Activated naive CD8-positive, alpha-beta T cell treated with anti-CD3 and anti-CD28 coated beads for 36 hours (primary cell): ENCODE results near the gene BARD1. TPM values are rescaled to one million over a fixed set of nuclear protein-coding genes. Genes with fewer than 3 reads are reported as not detected.
"Not testable (repeated sequence)": the region's sequence is repeated elsewhere in the genome, so short reads cannot be mapped to it uniquely, and the experiment has no call there.

Source experiments
- DNase-seq: peaks from one replicate; pipeline ENCODE4 v3.0.0; 2021
- H3K27ac Mint-ChIP-seq: one replicate; pipeline ENCODE4 v1.8.0; 2022; ENCODE audit warnings: mild to moderate bottlenecking, moderate library complexity, mixed read lengths
- H3K27me3 Mint-ChIP-seq: one replicate; pipeline ENCODE4 v1.8.0; 2022; ENCODE audit warnings: mild to moderate bottlenecking, mixed read lengths
- H3K36me3 Mint-ChIP-seq: one replicate; pipeline ENCODE4 v1.8.0; 2021; ENCODE audit warnings: mild to moderate bottlenecking, mixed read lengths
- H3K4me1 Mint-ChIP-seq: one replicate; pipeline ENCODE4 v1.8.0; 2021; ENCODE audit warnings: mixed read lengths
- H3K4me3 Mint-ChIP-seq: one replicate; pipeline ENCODE4 v1.8.0; 2022; ENCODE audit warnings: mild to moderate bottlenecking, moderate library complexity, mixed read lengths
- H3K9me3 Mint-ChIP-seq: one replicate; pipeline ENCODE4 v1.8.0; 2022; ENCODE audit warnings: mixed read lengths
- total RNA-seq, 2 experiments: library from RNA; stranded (reverse); gene quantifications; one replicate each; pipeline ENCODE4 v1.2.3, GENCODE V29; 2021

BARD1 gene
- total RNA-seq, 2 experiments from 2014 or later: 21.8 to 22.3 TPM

GRCh38 chr2:214724741-214725140 is 84.7 kb downstream of the BARD1 start:
- H3K4me1 Mint-ChIP-seq: no peaks in the 10 kb centered on the region
- peaks cover 11% of the 10 kb centered on the region for H3K9me3 Mint-ChIP-seq
- H3K27ac Mint-ChIP-seq: no peak overlapping the region
- no peaks in the 10 kb centered on the region for H3K27me3 Mint-ChIP-seq
- H3K4me3 Mint-ChIP-seq: no peak overlapping the region
- no peak for DNase-seq
- peaks cover 69% of the 10 kb centered on the region for H3K36me3 Mint-ChIP-seq

- H3K4me1 Mint-ChIP-seq, H3K4me3 Mint-ChIP-seq, H3K27me3 Mint-ChIP-seq, DNase-seq, H3K27ac Mint-ChIP-seq: not testable (repeated sequence)
- Mint-ChIP-seq H3K36me3 (peaks cover 50% of the 10 kb centered on the region), H3K9me3 (peaks cover 11% of the 10 kb centered on the region)
Measured at GRCh38 chr2:214717837-214718236, 91.6 kb downstream of the BARD1 start.

- no peak overlapping the region for H3K27ac Mint-ChIP-seq
Measured at GRCh38 chr2:214716811-214717560, 92.5 kb downstream of the BARD1 start.

DNA sequence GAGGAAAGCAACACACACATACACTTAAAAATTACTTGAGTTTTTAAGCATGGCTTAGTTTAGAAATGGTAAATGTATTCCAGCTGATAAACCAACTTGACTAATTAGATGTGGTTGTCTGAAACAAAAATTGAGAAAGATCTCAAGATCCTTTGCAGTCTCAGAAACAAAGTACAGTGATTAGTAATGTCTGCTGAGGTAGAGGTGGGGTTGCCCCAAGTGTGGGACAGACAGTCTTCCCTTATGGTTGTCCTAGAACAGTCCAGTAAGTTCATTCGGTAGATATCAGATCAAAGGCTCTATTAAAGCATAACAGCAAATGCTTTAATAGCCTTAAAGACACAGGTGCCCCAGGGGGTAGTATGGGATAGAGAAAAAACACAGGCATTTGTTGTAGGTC is 94.5 kb downstream of the BARD1 start:
- peaks cover 29% of the 10 kb centered on the region for H3K36me3 Mint-ChIP-seq
- H3K4me3 Mint-ChIP-seq: no peak overlapping the region
- no peak overlapping the region for H3K27ac Mint-ChIP-seq
- no peak for DNase-seq
- H3K4me1 Mint-ChIP-seq: no peaks in the 10 kb centered on the region
- H3K27me3 Mint-ChIP-seq: no peaks in the 10 kb centered on the region
- peaks cover 3% of the 10 kb centered on the region for H3K9me3 Mint-ChIP-seq

More at GRCh38 chr2:214716811-214717560, 92.5 kb downstream of the BARD1 start:
- H3K4me3 Mint-ChIP-seq: no peak overlapping the region
- H3K9me3 Mint-ChIP-seq: peaks cover 11% of the 10 kb centered on the region
- DNase-seq: no peak
- no peaks in the 10 kb centered on the region for H3K27me3 Mint-ChIP-seq
- H3K36me3 Mint-ChIP-seq: peaks cover 47% of the 10 kb centered on the region
- H3K4me1 Mint-ChIP-seq: no peaks in the 10 kb centered on the region

- Mint-ChIP-seq H3K27me3 (no peaks in the 10 kb centered on the region), H3K36me3 (peaks cover 14% of the 10 kb centered on the region), H3K9me3 (peaks cover under 1% of the 10 kb centered on the region), H3K4me3 (no peak overlapping the region), H3K27ac (no peak overlapping the region), H3K4me1 (no peaks in the 10 kb centered on the region)
- DNase-seq: no peak
Measured at GRCh38 chr2:214713080-214713830, 96.2 kb downstream of the BARD1 start.

DNA sequence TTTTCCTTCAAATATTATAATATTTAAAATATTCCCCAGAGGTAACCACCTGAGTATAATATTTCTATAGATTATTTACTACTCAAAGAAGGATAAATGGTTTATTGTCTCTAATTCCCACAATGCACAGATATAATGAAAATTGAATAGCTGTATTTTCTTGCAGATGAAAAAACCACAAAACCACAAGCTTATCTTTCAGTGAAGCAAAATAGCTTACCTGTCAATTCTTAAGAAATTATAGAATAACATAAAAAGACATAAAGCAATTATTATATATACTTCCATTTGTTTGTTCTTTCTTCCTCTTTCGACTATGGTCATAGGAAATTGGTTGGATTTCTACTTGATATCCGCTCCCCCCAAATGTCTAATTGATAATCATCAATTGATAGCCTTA is 98.8 kb downstream of the BARD1 start:
- Mint-ChIP-seq H3K4me1 (peaks cover 2% of the 10 kb centered on the region), H3K9me3 (no peaks in the 10 kb centered on the region), H3K27me3 (no peaks in the 10 kb centered on the region), H3K4me3 (no peak overlapping the region), H3K36me3 (no peaks in the 10 kb centered on the region), H3K27ac (no peak overlapping the region)
- no peak for DNase-seq

- Mint-ChIP-seq H3K4me3 (no peak overlapping the region), H3K27me3 (no peaks in the 10 kb centered on the region), H3K9me3 (no peaks in the 10 kb centered on the region), H3K4me1 (peaks cover 2% of the 10 kb centered on the region), H3K36me3 (no peaks in the 10 kb centered on the region), H3K27ac (no peak overlapping the region)
- no peak for DNase-seq
Measured at GRCh38 chr2:214706986-214707385, 102.5 kb downstream of the BARD1 start.

DNA sequence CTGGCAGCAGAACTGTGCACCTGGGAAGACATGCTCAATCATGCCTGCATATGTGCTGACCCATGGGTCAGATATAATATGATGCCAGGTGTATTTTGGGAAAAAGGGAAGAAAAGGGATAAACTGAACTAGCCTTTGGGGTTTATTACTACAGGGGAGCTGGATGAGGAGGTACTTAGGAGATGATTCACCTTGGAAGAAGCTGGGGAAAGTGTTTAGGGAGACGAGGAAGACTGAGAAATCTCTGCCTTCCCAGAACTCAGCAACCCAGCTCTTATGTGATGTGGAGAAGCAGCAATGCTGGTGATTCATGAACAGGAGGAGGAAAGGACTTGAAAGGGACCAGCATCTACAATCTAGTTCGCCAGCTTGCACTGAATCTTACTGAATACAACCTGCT is 110.2 kb downstream of the BARD1 start:
- Mint-ChIP-seq H3K4me3 (no peak overlapping the region), H3K4me1 (no peaks in the 10 kb centered on the region), H3K9me3 (peaks cover 9% of the 10 kb centered on the region), H3K36me3 (peaks cover 1% of the 10 kb centered on the region), H3K27me3 (peaks cover 4% of the 10 kb centered on the region), H3K27ac (no peak overlapping the region)
- no peak for DNase-seq

DNA sequence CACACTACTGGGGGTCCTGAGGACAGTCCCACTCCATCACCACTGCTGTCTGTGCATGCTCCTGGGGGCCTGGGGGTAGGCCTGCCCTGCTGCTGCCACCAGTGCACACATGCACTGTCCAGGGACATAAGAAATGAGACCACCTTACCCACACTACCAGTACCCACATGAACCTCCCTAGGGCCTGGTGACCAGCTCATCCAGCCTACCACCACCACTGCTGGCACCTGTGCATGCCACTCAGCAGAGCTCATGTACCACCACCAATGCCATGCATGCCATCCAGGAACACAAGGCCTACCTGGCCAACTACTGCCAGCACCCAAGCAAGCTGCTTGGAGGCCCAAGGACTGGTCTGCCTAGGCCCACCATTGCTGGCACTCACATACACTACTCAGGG is 112.8 kb downstream of the BARD1 start:
- Mint-ChIP-seq H3K4me3 (no peak overlapping the region), H3K36me3 (peaks cover 1% of the 10 kb centered on the region), H3K27ac (no peak overlapping the region), H3K9me3 (peaks cover 9% of the 10 kb centered on the region), H3K27me3 (peaks cover 4% of the 10 kb centered on the region), H3K4me1 (no peaks in the 10 kb centered on the region)
- no peak for DNase-seq

DNA sequence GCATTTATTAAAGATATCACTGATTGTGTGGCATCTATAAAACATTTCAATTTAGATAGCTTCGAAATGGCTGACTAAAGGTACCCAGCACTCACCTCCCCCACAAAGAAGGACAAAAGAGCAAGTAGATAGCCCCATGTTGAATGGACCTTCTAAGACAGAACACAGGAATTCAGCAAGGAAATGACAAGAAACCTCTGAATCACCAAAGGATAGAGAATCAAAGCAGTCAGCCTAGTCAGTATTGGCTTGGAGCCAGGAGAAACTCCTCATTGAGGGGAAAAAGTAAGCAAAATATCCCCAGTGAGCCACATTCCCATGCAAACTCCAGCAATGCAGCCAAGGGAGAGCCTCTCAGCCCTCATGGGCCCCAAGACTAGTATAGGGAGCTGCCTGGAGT is 113.7 kb downstream of the BARD1 start:
- Mint-ChIP-seq H3K27me3 (no peaks in the 10 kb centered on the region), H3K4me1 (no peaks in the 10 kb centered on the region), H3K4me3 (no peak overlapping the region), H3K9me3 (peaks cover 6% of the 10 kb centered on the region), H3K36me3 (no peaks in the 10 kb centered on the region), H3K27ac (no peak overlapping the region)
- no peak for DNase-seq

GRCh38 chr2:214683557-214683956 is 125.9 kb downstream of the BARD1 start:
- peak overlapping the region; percentile 68 for H3K4me3 Mint-ChIP-seq
- not testable (repeated sequence) for H3K27ac Mint-ChIP-seq, H3K4me1 Mint-ChIP-seq, H3K27me3 Mint-ChIP-seq, DNase-seq, H3K9me3 Mint-ChIP-seq, H3K36me3 Mint-ChIP-seq

DNA sequence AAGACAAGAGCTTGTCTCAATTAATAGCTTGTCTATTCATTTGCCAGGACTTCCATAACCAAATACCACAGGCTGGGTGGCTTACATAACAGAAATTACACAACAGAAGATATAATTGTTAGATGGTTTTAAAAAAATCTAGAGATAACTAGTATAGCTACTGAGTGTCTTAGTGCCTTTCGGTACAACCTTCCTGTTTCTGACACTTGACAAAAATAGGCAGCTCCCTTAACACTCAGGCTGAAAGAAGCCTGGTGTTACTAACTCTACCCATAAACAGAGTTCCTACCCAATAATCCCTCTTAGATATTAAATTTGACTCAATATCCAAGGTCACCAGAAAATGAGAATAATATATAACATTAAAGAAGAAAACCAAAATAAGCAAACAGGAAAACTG is 129.7 kb downstream of the BARD1 start:
- Mint-ChIP-seq H3K36me3 (no peaks in the 10 kb centered on the region), H3K27ac (no peak overlapping the region), H3K4me3 (no peak overlapping the region), H3K4me1 (peaks cover 7% of the 10 kb centered on the region), H3K9me3 (no peaks in the 10 kb centered on the region), H3K27me3 (no peaks in the 10 kb centered on the region)
- DNase-seq: no peak

- no peak overlapping the region for H3K27ac Mint-ChIP-seq
- no peaks in the 10 kb centered on the region for H3K4me1 Mint-ChIP-seq
- peaks cover 1% of the 10 kb centered on the region for H3K9me3 Mint-ChIP-seq
- H3K27me3 Mint-ChIP-seq: no peaks in the 10 kb centered on the region
- no peaks in the 10 kb centered on the region for H3K36me3 Mint-ChIP-seq
- H3K4me3 Mint-ChIP-seq: no peak overlapping the region
- no peak for DNase-seq
Measured at GRCh38 chr2:214676421-214677089, 132.9 kb downstream of the BARD1 start.
